Esophagus mucosa (tissue), 1 donor: Measurements from ENCODE around the gene LEMD2. TPM values are rescaled to one million over a fixed set of nuclear protein-coding genes. Genes with fewer than 3 reads are reported as not detected.

Source experiments
- ATAC-seq: fragments of 200-7000 bp; cut with Tn5 transposase; one replicate; pipeline ENCODE4 v1.9.1; 2020
- total RNA-seq: library from RNA; stranded (reverse); gene quantifications from one replicate; pipeline ENCODE4 v1.2.4, GENCODE V29; 2023
- donor health status: DM: yes; HTN: yes; CAD: no.

The LEMD2 gene
- total RNA-seq, 1 donor from 2014 or later: 36.4 TPM

DNA sequence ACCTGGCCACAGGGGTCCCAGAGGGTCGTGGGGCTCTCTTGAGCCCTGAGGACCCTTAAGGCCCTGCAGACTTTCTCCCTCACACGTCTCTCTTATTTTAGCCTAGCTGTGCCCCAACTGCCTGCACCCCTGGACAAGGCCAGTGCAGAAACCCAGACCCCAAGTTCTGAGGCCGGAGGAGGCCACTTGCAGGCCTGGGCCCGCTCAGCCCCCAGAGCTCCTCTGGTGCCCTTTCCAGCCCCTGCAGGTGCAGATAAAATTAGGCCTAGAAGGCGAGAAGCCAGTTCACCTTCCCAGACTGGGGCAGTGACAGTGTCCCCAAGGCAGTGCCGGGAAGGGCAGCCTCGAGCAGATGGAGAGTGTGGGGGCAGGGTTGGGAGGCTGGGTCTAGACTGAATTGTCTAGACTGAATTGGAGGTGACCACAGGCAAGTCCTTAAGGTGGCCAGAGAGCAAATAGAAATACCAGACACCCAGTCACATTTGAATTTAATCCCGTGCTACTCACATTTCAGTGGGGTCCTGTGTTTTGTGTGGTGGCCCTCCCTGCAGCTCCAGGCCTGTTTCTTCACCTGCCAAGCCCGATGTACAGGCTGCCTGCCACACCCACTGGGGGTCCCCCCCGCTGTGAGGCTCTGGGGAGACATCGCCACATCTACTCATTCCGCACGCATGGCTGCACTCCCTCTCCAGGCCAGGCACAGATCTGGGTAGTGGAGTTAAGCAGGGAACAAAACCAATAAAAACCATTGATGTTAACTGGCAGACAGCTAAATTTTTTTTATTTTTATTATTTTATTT, 33.7 kb downstream of the LEMD2 start:
- ATAC-seq: no peak

- ATAC-seq: no peak
Observed at GRCh38 chr6:33754222-33754621, 34.7 kb downstream of the LEMD2 start.

GRCh38 chr6:33752646-33753015, 36.3 kb downstream of the LEMD2 start:
- no peak for ATAC-seq

DNA sequence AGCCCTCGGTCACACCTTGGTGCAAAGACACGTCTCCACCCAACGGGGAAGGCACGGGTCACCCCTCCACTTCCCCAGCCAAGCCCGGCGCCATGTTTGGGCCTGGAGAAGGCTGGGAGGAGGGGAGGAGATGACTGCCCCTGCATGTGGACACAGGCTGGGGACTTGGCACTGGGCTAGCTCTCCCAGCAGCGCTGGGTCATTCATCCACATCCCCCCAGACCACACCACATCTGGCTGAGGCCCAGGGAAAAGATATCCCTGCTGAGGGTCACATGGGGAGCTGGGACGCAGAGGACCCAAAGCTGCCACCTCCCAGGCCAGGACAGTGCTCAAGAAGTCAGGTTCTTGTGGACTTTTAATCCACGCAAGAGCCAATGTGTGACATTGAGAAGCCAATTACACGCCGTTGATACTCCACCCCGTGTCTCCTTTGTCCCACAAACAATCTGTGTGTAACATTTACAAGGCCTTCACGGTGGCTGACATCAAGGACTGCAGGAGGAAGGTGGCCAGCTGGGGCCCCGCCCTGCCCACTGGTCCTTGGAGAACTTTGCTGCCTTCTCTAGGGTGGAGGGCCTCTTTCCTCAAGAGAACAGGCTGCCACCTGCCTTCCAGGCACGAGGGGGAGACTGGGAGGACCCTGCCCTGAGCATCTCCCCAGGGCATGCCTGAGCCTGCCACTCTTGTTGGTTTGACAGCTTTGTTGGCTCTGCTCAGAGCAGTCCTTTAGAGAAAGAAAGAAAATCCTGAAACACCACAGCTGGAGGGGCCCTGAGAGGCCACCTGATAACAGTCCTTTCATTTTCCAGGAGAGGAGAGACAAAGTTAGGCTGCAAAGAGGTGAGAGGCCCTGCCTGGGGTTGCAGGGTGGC, 36.9 kb downstream of the LEMD2 start:
- peak; percentile 60 for ATAC-seq

DNA sequence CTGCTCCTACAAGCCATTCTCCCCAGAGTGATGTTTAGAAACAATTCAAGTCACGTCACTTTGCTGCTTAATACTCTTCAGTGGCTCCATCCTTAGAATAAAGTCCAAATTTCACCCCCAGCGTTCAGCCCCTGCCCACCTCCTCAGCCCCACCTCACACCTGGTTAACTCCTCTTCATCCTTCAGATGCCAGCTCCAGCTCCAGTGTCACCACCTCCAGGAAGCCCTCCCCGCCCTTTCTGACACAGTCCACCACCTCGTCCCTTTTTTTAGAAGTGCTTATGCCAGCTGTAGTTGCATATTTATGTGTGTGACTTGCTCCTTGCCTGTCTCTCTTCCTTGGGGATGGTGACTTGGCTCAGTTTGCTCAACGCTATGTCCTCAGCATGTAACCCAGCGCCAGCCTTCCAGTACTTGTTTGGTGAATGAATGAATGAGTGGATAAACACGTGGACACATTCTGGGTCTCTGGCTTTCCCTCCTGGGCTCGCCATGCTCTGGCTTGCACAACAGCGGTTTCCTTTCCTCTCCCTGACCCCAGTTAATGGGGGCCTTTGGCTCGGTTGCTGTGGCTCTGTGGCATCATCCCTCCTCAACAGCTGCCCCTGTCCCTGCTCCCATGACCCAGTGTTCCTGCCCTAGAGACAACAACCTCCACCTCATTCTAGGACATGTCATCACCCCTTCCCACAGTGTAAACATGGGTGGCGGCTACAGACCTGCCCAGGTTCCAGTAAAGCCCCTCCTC, 38.5 kb downstream of the LEMD2 start:
- ATAC-seq: no peak

- ATAC-seq: no peak
Observed at GRCh38 chr6:33749401-33749800, 39.5 kb downstream of the LEMD2 start.

DNA sequence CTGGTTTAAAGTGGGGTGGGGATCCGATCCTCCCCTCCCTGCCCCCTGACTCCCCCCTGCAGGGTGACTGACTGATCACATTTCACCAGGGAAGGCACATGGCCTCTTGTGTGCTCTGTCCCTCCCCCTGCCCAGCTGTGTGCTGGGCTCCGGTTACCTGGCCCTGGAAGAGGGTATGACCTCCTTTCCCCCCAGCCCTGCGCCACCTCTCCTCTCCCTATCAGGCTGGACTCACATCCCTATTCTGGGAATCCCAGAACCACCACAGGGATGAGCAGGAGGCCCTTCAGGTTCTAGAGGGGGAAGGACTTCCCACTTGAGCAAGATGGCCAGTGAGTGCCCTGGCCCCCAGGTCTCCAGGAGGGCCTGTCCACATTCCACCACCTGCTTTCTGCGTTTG, 40.1 kb downstream of the LEMD2 start:
- ATAC-seq: no peak

- no peak for ATAC-seq
Observed at GRCh38 chr6:33747823-33748222, 41.1 kb downstream of the LEMD2 start.

- ATAC-seq: no peak
Observed at GRCh38 chr6:33746651-33747100, 42.3 kb downstream of the LEMD2 start, which contains the start of gene IP6K3. IP6K3 (minus strand) TSS chr6:33746905; CDS start chr6:33735476, 11,429 bp downstream.

- no peak for ATAC-seq
Observed at GRCh38 chr6:33746036-33746600, 42.8 kb downstream of the LEMD2 start.

GRCh38 chr6:33745548-33745947, 43.4 kb downstream of the LEMD2 start:
- ATAC-seq: no peak

DNA sequence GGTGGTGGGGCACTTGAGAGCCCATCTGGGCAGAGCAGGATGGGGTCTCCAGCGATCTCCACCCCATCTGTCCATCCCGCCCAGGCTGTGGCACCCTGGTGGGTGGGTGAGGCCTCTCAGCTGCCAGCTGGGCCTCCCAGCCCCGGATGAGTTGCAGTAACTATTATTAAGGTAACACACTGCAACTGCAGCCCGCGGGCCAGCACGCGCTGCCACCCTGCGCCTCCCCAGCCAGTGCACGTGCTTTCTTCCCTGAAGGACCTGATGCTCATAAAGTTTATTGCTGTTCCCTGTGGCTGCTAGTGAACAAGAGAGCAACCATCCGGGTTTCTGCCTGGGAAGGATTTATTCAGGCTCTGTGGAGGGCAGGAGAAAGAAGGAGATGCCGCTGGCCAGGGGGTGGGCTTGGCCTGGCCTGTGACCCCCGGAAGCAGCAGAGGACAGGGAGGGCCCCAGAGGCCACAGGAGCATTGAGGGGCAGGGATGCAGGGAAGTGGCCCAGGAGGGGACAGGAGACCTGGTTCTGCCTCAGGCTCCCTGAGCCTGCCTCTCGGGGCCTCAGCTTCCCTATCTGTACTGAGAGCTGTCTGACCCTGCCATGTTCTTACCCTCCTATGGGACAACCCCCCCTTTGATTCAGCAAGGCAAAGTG, 43.9 kb downstream of the LEMD2 start:
- no peak for ATAC-seq

GRCh38 chr6:33744001-33744848, 44.7 kb downstream of the LEMD2 start:
- ATAC-seq: peak; percentile 89

- ATAC-seq: no peak
Observed at GRCh38 chr6:33742837-33743236, 46.1 kb downstream of the LEMD2 start.

GRCh38 chr6:33742092-33742491, 46.8 kb downstream of the LEMD2 start:
- no peak for ATAC-seq

DNA sequence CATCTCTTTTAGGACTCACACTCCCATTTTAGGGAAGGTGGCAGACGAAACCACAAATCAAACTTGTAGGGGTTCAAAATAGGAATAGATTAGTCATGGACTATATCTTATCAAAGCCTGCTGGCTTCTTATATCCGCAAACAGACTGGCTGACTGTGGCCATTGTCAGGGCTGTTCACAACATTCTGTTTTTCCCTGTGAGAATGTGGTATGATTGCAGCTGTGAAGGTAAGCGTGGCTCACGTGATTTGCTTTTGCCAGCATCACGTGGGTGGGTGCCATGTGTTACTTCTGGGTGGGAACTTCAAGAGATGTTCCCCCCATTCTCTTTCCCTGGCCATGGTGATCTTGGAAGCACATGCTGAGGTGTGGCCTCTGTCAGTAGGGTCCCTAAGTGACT, 48.1 kb downstream of the LEMD2 start:
- ATAC-seq: no peak

- peak; percentile 18 for ATAC-seq
Observed at GRCh38 chr6:33740204-33740608, 48.7 kb downstream of the LEMD2 start.

- no peak for ATAC-seq
Observed at GRCh38 chr6:33739571-33739970, 49.4 kb downstream of the LEMD2 start.

GRCh38 chr6:33738879-33739278, 50.1 kb downstream of the LEMD2 start:
- no peak for ATAC-seq

- no peak for ATAC-seq
Observed at GRCh38 chr6:33738153-33738552, 50.8 kb downstream of the LEMD2 start.
